HepG2 (cell line): Measurements from ENCODE around the gene KPNA3. TPM values are rescaled to one million over a fixed set of nuclear protein-coding genes. Genes with fewer than 3 reads are reported as not detected.

Experiments used
- ARNT2 ChIP-seq: sonication (generic); formaldehyde crosslinking; IDR thresholded peaks from 2 replicates; pipeline ENCODE4 v1.8.0; 2022; ENCODE audit warnings: mild to moderate bottlenecking, low read depth, missing genetic modification reagents, moderate library complexity
- BHLHE40 ChIP-seq: IDR thresholded peaks from 2 replicates; pipeline ENCODE4 v1.6.1; 2011; ENCODE audit warnings: low read length, improper control_type of control experiment
- MEF2D ChIP-seq: sonication (generic); formaldehyde crosslinking; IDR thresholded peaks from 2 replicates; pipeline ENCODE4 v1.5.1; 2020; ENCODE audit warnings: mild to moderate bottlenecking, missing genetic modification reagents
- NFKB2 ChIP-seq: sonication (generic); formaldehyde crosslinking; IDR thresholded peaks from 2 replicates; pipeline ENCODE4 v1.4.0; 2020; ENCODE audit warnings: missing genetic modification reagents, borderline replicate concordance
- PCBP1 ChIP-seq: fragments of 200-400 bp; formaldehyde crosslinking; IDR thresholded peaks from 2 replicates; pipeline ENCODE4 v1.6.1; 2017; ENCODE audit warnings: mild to moderate bottlenecking, low read depth, low read length, borderline replicate concordance
- SIN3A ChIP-seq: IDR thresholded peaks from 2 replicates; pipeline ENCODE4 v1.6.1; 2011; ENCODE audit warnings: low read depth, mild to moderate bottlenecking, control low read depth, low read length, borderline replicate concordance
- STAT5B ChIP-seq: sonication (generic); formaldehyde crosslinking; IDR thresholded peaks from 2 replicates; pipeline ENCODE4 v1.4.0; 2020; ENCODE audit warnings: missing genetic modification reagents
- ZNF207 ChIP-seq: fragments of 450-650 bp; IDR thresholded peaks from 2 replicates; pipeline ENCODE4 v1.6.1; 2016; ENCODE audit warnings: antibody characterized with exemption, borderline replicate concordance
- ZNF256 ChIP-seq: sonication (generic); formaldehyde crosslinking; conservative IDR thresholded peaks from 2 replicates; pipeline ENCODE4 v1.4.0; 2020; ENCODE audit warnings: missing genetic modification reagents
- polyA plus RNA-seq, 8 experiments: library from polyadenylated mRNA; depleted of rRNA in 3 of 8; stranded (reverse) in 7 of 8; unstranded in 1 of 8; fragments of >200 nt; fragmentation: Illumina TruSeq in 4 of 8; extraction: Trizol in 4 of 8; gene quantifications; 2 replicates each; pipeline versions ENCODE4 v1.2.1 to v1.2.3, GENCODE V29; 2011 to 2016; ENCODE audit warnings: low read depth in 4 of 8, missing spikeins in 1 of 8, mixed read lengths in 1 of 8; ENCODE audit not compliant: insufficient read depth in 1 of 8
- total RNA-seq, 5 experiments: library from RNA; depleted of rRNA; stranded (reverse); fragments of >200 nt; fragmentation: Illumina TruSeq; extraction: Trizol; gene quantifications; 2 replicates each; pipeline ENCODE4 v1.2.3, GENCODE V29; 2016; ENCODE audit warnings: low read depth in 1 of 5
- TF ChIP-seq, protein P1 (sequence below): sonication (generic); formaldehyde crosslinking; IDR thresholded peaks from 2 replicates; pipeline ENCODE4 v1.4.0; 2020; ENCODE audit warnings: missing genetic modification reagents
- TF ChIP-seq, protein P2 (sequence below): sonication (generic); formaldehyde crosslinking; IDR thresholded peaks from 2 replicates; pipeline ENCODE4 v1.4.0; 2020; ENCODE audit warnings: missing genetic modification reagents, borderline replicate concordance
- TF ChIP-seq, protein P3 (sequence below): sonication (generic); formaldehyde crosslinking; IDR thresholded peaks from 2 replicates; pipeline ENCODE4 v1.8.1; 2023; ENCODE audit warnings: mild to moderate bottlenecking, missing genetic modification reagents
- TF ChIP-seq, protein P4 (sequence below): sonication (generic); formaldehyde crosslinking; IDR thresholded peaks from 2 replicates; pipeline ENCODE4 v1.5.1; 2020; ENCODE audit warnings: missing genetic modification reagents, mild to moderate bottlenecking, borderline replicate concordance
- TF ChIP-seq, protein P5 (sequence below): sonication (generic); formaldehyde crosslinking; IDR thresholded peaks from 2 replicates; pipeline ENCODE4 v1.4.0; 2020; ENCODE audit warnings: missing genetic modification reagents
- TF ChIP-seq, protein P6 (sequence below), 2 experiments: sonication (generic) in 1 of 2; formaldehyde crosslinking in 1 of 2; IDR thresholded peaks; 2 replicates each; pipeline versions ENCODE4 v1.4.0 to v1.6.1; 2018 to 2020; ENCODE audit warnings: missing genetic modification reagents in 2 of 2, borderline replicate concordance in 1 of 2, low read depth in 1 of 2, mild to moderate bottlenecking in 1 of 2, missing biosample characterization in 1 of 2

KPNA3 gene
- total and polyA plus RNA-seq, 2 of the 13 experiments (the other 11 are each of a cell fraction or from before 2014, with no cell fraction given): 13.0 to 28.9 TPM

DNA sequence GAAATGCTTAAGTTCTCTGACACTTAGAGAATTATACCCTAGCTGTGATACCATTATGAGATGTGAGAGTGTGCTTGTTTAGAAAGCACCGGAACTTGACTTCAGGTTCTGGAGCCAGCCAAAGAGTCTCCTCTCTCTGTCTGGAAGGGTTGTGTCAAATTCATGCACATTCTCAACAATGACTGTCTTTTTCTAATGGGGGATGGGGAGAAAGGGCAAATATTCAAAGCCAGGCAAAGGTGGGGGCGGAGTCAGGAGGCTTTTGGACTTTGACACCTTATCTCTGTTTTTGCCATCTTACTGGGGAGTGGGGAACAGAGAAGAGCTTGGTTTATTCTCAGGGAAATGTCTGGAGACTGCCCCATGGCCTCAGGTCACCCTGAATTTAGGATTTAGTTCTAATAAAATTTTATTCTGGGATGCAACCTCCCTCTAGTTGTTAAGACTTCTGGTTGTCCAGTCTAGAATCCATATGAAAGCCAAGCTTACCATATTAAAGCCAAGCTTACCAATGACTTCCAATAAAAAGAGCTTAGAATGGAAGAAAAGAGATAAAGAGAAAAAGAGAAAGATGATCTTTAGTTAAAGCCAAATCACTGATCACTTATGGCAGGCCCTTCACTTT lies 28.2 kb upstream of the KPNA3 start (continued):
- TF ChIP-seq, protein P1, sequence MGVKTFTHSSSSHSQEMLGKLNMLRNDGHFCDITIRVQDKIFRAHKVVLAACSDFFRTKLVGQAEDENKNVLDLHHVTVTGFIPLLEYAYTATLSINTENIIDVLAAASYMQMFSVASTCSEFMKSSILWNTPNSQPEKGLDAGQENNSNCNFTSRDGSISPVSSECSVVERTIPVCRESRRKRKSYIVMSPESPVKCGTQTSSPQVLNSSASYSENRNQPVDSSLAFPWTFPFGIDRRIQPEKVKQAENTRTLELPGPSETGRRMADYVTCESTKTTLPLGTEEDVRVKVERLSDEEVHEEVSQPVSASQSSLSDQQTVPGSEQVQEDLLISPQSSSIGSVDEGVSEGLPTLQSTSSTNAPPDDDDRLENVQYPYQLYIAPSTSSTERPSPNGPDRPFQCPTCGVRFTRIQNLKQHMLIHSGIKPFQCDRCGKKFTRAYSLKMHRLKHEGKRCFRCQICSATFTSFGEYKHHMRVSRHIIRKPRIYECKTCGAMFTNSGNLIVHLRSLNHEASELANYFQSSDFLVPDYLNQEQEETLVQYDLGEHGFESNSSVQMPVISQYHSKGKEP (CRISPR knock-in tag): no peak
- TF ChIP-seq, protein P2, sequence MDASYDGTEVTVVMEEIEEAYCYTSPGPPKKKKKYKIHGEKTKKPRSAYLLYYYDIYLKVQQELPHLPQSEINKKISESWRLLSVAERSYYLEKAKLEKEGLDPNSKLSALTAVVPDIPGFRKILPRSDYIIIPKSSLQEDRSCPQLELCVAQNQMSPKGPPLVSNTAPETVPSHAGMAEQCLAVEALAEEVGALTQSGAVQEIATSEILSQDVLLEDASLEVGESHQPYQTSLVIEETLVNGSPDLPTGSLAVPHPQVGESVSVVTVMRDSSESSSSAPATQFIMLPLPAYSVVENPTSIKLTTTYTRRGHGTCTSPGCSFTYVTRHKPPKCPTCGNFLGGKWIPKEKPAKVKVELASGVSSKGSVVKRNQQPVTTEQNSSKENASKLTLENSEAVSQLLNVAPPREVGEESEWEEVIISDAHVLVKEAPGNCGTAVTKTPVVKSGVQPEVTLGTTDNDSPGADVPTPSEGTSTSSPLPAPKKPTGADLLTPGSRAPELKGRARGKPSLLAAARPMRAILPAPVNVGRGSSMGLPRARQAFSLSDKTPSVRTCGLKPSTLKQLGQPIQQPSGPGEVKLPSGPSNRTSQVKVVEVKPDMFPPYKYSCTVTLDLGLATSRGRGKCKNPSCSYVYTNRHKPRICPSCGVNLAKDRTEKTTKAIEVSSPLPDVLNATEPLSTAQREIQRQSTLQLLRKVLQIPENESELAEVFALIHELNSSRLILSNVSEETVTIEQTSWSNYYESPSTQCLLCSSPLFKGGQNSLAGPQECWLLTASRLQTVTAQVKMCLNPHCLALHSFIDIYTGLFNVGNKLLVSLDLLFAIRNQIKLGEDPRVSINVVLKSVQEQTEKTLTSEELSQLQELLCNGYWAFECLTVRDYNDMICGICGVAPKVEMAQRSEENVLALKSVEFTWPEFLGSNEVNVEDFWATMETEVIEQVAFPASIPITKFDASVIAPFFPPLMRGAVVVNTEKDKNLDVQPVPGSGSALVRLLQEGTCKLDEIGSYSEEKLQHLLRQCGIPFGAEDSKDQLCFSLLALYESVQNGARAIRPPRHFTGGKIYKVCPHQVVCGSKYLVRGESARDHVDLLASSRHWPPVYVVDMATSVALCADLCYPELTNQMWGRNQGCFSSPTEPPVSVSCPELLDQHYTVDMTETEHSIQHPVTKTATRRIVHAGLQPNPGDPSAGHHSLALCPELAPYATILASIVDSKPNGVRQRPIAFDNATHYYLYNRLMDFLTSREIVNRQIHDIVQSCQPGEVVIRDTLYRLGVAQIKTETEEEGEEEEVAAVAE (CRISPR knock-in tag): no peak
- TF ChIP-seq, protein P3, sequence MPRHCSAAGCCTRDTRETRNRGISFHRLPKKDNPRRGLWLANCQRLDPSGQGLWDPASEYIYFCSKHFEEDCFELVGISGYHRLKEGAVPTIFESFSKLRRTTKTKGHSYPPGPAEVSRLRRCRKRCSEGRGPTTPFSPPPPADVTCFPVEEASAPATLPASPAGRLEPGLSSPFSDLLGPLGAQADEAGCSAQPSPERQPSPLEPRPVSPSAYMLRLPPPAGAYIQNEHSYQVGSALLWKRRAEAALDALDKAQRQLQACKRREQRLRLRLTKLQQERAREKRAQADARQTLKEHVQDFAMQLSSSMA (CRISPR knock-in tag): no peak
- TF ChIP-seq BHLHE40 (no peak), ZNF256 (CRISPR knock-in tag) (no peak), STAT5B (CRISPR knock-in tag) (no peak), ZNF207 (no peak), MEF2D (no peak), PCBP1 (no peak), SIN3A (no peak), ARNT2 (CRISPR knock-in tag) (no peak), NFKB2 (CRISPR knock-in tag) (no peak)
- TF ChIP-seq, protein P4, sequence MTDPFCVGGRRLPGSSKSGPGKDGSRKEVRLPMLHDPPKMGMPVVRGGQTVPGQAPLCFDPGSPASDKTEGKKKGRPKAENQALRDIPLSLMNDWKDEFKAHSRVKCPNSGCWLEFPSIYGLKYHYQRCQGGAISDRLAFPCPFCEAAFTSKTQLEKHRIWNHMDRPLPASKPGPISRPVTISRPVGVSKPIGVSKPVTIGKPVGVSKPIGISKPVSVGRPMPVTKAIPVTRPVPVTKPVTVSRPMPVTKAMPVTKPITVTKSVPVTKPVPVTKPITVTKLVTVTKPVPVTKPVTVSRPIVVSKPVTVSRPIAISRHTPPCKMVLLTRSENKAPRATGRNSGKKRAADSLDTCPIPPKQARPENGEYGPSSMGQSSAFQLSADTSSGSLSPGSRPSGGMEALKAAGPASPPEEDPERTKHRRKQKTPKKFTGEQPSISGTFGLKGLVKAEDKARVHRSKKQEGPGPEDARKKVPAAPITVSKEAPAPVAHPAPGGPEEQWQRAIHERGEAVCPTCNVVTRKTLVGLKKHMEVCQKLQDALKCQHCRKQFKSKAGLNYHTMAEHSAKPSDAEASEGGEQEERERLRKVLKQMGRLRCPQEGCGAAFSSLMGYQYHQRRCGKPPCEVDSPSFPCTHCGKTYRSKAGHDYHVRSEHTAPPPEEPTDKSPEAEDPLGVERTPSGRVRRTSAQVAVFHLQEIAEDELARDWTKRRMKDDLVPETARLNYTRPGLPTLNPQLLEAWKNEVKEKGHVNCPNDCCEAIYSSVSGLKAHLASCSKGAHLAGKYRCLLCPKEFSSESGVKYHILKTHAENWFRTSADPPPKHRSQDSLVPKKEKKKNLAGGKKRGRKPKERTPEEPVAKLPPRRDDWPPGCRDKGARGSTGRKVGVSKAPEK (CRISPR knock-in tag): no peak
- TF ChIP-seq, protein P5, sequence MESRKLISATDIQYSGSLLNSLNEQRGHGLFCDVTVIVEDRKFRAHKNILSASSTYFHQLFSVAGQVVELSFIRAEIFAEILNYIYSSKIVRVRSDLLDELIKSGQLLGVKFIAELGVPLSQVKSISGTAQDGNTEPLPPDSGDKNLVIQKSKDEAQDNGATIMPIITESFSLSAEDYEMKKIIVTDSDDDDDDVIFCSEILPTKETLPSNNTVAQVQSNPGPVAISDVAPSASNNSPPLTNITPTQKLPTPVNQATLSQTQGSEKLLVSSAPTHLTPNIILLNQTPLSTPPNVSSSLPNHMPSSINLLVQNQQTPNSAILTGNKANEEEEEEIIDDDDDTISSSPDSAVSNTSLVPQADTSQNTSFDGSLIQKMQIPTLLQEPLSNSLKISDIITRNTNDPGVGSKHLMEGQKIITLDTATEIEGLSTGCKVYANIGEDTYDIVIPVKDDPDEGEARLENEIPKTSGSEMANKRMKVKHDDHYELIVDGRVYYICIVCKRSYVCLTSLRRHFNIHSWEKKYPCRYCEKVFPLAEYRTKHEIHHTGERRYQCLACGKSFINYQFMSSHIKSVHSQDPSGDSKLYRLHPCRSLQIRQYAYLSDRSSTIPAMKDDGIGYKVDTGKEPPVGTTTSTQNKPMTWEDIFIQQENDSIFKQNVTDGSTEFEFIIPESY (CRISPR knock-in tag): no peak
- TF ChIP-seq, protein P6, sequence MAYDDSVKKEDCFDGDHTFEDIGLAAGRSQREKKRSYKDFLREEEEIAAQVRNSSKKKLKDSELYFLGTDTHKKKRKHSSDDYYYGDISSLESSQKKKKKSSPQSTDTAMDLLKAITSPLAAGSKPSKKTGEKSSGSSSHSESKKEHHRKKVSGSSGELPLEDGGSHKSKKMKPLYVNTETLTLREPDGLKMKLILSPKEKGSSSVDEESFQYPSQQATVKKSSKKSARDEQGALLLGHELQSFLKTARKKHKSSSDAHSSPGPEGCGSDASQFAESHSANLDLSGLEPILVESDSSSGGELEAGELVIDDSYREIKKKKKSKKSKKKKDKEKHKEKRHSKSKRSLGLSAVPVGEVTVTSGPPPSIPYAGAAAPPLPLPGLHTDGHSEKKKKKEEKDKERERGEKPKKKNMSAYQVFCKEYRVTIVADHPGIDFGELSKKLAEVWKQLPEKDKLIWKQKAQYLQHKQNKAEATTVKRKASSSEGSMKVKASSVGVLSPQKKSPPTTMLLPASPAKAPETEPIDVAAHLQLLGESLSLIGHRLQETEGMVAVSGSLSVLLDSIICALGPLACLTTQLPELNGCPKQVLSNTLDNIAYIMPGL (CRISPR knock-in tag; IDR thresholded peaks at IDR 0.05; ENCODE audit: borderline replicate concordance in 1 of 2, low read depth in 1 of 2): no peak
